ENCODE measurements around the gene ITSN1.

DNA sequence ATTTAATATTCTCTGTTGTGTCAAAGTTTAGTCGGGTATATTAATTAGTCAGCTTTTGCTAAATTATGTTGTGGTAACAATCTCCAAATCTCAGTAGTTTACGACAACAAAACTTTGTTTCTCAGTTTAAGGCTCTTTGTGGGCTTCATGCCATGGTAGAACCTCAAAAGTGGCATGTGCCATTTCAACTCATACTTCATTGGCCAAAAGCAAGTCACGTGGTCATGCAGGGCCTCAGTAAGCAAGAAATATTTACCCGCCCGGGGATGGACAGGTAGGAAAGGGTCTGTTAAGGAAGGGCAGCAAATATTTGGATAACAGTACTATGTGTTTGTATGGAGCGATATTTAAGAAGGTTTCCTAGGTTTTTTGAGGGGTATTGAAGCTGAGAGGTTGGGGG, 38.6 kb downstream of the ITSN1 start:
- no peak for TF ChIP-seq POLR2A (IDR thresholded peaks at IDR 0.05)
- TF ChIP-seq, protein P1, sequence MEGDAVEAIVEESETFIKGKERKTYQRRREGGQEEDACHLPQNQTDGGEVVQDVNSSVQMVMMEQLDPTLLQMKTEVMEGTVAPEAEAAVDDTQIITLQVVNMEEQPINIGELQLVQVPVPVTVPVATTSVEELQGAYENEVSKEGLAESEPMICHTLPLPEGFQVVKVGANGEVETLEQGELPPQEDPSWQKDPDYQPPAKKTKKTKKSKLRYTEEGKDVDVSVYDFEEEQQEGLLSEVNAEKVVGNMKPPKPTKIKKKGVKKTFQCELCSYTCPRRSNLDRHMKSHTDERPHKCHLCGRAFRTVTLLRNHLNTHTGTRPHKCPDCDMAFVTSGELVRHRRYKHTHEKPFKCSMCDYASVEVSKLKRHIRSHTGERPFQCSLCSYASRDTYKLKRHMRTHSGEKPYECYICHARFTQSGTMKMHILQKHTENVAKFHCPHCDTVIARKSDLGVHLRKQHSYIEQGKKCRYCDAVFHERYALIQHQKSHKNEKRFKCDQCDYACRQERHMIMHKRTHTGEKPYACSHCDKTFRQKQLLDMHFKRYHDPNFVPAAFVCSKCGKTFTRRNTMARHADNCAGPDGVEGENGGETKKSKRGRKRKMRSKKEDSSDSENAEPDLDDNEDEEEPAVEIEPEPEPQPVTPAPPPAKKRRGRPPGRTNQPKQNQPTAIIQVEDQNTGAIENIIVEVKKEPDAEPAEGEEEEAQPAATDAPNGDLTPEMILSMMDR (IDR thresholded peaks at IDR 0.05), result no peak
- TF ChIP-seq EP300 (IDR thresholded peaks at IDR 0.05), result no peak
